ENCODE measurements around the gene CDK14.
"Not testable (repeated sequence)": the region's sequence is repeated elsewhere in the genome, so short reads cannot be mapped to it uniquely, and the experiment has no call there.

CDK14 gene

GRCh38 chr7:90607196-90607595 is 11.1 kb downstream of the CDK14 start:
- no peak for TF ChIP-seq ZNF274 (IDR thresholded peaks at IDR 0.05; ENCODE audit: low read depth, low read length)
- H3K4me3 ChIP-seq (ENCODE audit: low read length): no peak overlapping the region

- no peak for TF ChIP-seq ZNF274 (IDR thresholded peaks at IDR 0.05; ENCODE audit: low read depth, low read length)
- H3K4me3 ChIP-seq (ENCODE audit: low read length): no peak overlapping the region
Measured at GRCh38 chr7:90610105-90610504, 14.0 kb downstream of the CDK14 start.

GRCh38 chr7:90611115-90611514 is 15.0 kb downstream of the CDK14 start:
- TF ChIP-seq ZNF274 (IDR thresholded peaks at IDR 0.05; ENCODE audit: low read depth, low read length): no peak

GRCh38 chr7:90613088-90613498 is 17.0 kb downstream of the CDK14 start:
- no peak for TF ChIP-seq ZNF274 (IDR thresholded peaks at IDR 0.05; ENCODE audit: low read depth, low read length)
- H3K4me3 ChIP-seq (ENCODE audit: low read length): no peak overlapping the region

More at GRCh38 chr7:90611115-90611514, 15.0 kb downstream of the CDK14 start:
- no peak overlapping the region for H3K4me3 ChIP-seq (ENCODE audit: low read length)

- H3K4me3 ChIP-seq (ENCODE audit: low read length): no peak overlapping the region
- no peak for TF ChIP-seq ZNF274 (IDR thresholded peaks at IDR 0.05; ENCODE audit: low read depth, low read length)
Measured at GRCh38 chr7:90617442-90617841, 21.3 kb downstream of the CDK14 start.

GRCh38 chr7:90618876-90619275 is 22.8 kb downstream of the CDK14 start:
- TF ChIP-seq ZNF274 (IDR thresholded peaks at IDR 0.05; ENCODE audit: low read depth, low read length): no peak
- no peak overlapping the region for H3K4me3 ChIP-seq (ENCODE audit: low read length)

- TF ChIP-seq ZNF274 (IDR thresholded peaks at IDR 0.05; ENCODE audit: low read depth, low read length): no peak
- no peak overlapping the region for H3K4me3 ChIP-seq (ENCODE audit: low read length)
Measured at GRCh38 chr7:90621125-90621746, 25.1 kb downstream of the CDK14 start.

GRCh38 chr7:90621747-90622140 is 25.6 kb downstream of the CDK14 start:
- no peak overlapping the region for H3K4me3 ChIP-seq (ENCODE audit: low read length)
- no peak for TF ChIP-seq ZNF274 (IDR thresholded peaks at IDR 0.05; ENCODE audit: low read depth, low read length)

- H3K4me3 ChIP-seq (ENCODE audit: low read length): no peak overlapping the region
- no peak for TF ChIP-seq ZNF274 (IDR thresholded peaks at IDR 0.05; ENCODE audit: low read depth, low read length)
Measured at GRCh38 chr7:90622670-90623069, 26.5 kb downstream of the CDK14 start.

- TF ChIP-seq ZNF274 (IDR thresholded peaks at IDR 0.05; ENCODE audit: low read depth, low read length): no peak
- no peak overlapping the region for H3K4me3 ChIP-seq (ENCODE audit: low read length)
Measured at GRCh38 chr7:90624225-90624911, 28.2 kb downstream of the CDK14 start.

- no peak overlapping the region for H3K4me3 ChIP-seq (ENCODE audit: low read length)
- no peak for TF ChIP-seq ZNF274 (IDR thresholded peaks at IDR 0.05; ENCODE audit: low read depth, low read length)
Measured at GRCh38 chr7:90625051-90625450, 28.9 kb downstream of the CDK14 start.

- no peak for TF ChIP-seq ZNF274 (IDR thresholded peaks at IDR 0.05; ENCODE audit: low read depth, low read length)
- no peak overlapping the region for H3K4me3 ChIP-seq (ENCODE audit: low read length)
Measured at GRCh38 chr7:90625562-90625961, 29.4 kb downstream of the CDK14 start.

GRCh38 chr7:90626013-90626412 is 29.9 kb downstream of the CDK14 start:
- H3K4me3 ChIP-seq (ENCODE audit: low read length): no peak overlapping the region
- TF ChIP-seq ZNF274 (IDR thresholded peaks at IDR 0.05; ENCODE audit: low read depth, low read length): no peak

- TF ChIP-seq ZNF274 (IDR thresholded peaks at IDR 0.05; ENCODE audit: low read depth, low read length): no peak
- no peak overlapping the region for H3K4me3 ChIP-seq (ENCODE audit: low read length)
Measured at GRCh38 chr7:90629297-90629918, 33.3 kb downstream of the CDK14 start.

GRCh38 chr7:90631502-90631901 is 35.4 kb downstream of the CDK14 start:
- no peak overlapping the region for H3K4me3 ChIP-seq (ENCODE audit: low read length)
- no peak for TF ChIP-seq ZNF274 (IDR thresholded peaks at IDR 0.05; ENCODE audit: low read depth, low read length)

GRCh38 chr7:90639683-90640082 is 43.6 kb downstream of the CDK14 start:
- not testable (repeated sequence) for H3K4me3 ChIP-seq (ENCODE audit: low read length)
